Activated CD8-positive, alpha-beta memory T cell treated with anti-CD3 and anti-CD28 coated beads, Interleukin-2, amount 50 U/mL, for 24 hours (primary cell): ENCODE results near the gene BCAS4.
"Not testable (repeated sequence)": the region's sequence is repeated elsewhere in the genome, so short reads cannot be mapped to it uniquely, and the experiment has no call there.

Experiments
- DNase-seq: peaks from one replicate; pipeline ENCODE4 v3.0.0-alpha.2; 2020; ENCODE audit errors: extremely low read depth

BCAS4 gene

DNA sequence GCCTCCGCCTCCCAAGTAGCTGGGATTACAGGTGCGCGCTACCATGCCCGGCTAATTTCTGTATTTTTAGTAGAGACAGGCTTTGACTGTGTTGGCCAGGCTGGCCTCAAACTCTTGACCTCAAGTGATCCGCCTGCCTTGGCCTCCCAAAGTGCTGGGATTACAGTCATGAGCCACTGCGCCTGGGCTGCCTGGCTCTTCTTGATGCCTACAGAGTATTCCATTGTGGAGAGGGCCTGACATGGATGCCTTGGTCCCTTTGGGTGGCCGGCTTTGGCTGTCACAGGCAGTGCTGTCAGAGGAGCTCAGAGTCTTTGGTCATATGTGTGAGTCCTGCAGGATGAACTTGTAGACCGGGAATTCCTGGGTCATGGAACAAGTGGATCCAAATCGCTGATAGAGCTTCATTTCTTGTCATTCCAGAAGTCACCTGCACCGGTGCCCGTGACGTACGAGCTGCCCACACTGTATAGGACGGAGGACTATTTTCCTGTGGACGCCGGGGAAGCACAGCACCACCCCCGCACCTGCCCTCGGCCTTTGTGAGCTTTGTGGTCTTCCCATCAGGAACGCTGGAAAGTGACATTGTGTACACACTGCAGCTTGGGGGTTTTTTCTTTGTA lies 81.3 kb downstream of the BCAS4 start:
- DNase-seq = no peak

DNA sequence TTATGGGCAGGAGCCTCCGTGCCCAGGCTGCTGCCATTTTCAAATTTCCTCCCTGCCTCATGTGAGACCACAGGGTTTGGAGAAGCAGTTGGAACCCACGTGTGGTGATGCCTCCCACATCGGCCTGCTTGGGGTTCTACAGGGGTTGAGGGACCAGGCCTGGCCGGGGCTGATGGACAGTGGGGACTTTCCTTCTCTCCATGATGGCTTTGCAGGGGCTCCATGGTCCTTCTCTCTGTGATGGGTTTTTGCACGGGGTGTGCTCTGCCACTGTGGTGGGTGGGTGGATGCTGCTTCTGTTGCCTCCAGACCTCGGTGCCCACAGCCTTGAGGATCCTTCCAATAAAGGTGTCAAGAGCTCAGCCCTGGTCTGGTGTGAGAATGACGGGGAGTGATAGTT lies 82.0 kb downstream of the BCAS4 start:
- no peak for DNase-seq

DNA sequence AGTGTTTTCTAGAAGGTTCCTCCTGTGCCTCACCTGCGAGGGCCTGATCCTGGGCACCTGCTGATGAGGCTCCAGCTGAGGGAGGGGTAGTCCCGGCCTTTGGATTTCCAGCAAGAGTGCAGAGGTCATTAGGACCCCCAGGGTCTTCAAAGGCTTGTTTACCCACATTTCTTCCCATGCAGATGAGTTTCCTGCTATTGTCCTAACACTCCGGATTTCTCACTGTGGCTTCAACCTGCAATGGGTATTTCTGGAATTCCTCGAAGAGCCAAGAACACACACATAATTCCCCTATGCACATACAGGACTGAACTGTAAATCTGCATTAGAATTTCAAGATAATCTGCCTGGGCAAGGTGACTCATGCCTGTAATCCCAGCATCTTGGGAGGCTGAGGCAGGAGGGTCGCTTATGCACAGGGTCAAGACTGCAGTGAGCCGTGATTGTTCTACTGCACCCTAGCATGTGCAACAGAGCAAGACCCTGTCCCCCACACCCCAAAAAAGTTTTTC lies 82.4 kb downstream of the BCAS4 start:
- no peak for DNase-seq

DNA sequence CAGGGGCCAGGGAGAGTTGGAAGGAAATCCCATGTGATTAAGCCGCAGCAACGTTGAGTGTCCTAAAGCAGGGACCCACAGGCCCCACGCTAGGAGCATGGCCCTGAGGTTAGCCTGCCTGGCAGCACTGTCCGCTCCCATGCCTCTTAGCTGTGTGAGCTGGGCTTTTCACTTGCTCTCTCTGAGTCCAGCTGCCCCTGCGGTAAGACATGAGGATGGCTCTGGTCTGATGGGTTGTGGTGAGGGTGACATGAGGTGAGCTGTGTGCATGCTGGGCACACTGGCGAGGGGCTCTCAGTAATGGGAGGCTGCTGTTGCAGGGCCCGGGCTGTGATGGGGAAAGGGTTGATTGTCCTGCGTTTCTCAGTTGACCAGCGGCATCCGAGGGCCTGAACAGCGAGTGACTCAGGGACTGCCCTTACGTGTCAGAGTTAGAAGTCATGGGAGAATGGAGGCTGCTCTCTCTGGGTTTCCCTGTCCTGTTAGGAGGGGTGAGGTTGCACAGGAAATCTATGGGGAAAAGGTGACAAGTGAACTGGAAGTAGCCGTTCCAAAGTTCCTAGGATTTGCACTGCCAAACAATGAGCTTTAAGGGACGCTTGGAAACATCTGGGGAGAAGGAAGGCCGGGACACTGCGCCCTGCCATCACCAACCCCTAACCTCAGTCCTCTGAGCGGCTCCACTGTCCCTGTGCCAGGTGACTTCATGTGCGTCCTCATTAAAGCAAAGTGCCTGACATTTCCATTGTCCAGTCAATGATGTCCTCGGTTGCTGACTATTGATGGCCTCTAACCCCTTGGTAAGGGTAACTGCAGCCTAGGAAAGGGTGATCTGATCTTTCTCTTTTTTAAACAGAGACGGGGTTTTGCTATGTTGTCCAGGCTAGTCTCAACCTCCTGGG lies 85.0 kb downstream of the BCAS4 start:
- no peak for DNase-seq

DNA sequence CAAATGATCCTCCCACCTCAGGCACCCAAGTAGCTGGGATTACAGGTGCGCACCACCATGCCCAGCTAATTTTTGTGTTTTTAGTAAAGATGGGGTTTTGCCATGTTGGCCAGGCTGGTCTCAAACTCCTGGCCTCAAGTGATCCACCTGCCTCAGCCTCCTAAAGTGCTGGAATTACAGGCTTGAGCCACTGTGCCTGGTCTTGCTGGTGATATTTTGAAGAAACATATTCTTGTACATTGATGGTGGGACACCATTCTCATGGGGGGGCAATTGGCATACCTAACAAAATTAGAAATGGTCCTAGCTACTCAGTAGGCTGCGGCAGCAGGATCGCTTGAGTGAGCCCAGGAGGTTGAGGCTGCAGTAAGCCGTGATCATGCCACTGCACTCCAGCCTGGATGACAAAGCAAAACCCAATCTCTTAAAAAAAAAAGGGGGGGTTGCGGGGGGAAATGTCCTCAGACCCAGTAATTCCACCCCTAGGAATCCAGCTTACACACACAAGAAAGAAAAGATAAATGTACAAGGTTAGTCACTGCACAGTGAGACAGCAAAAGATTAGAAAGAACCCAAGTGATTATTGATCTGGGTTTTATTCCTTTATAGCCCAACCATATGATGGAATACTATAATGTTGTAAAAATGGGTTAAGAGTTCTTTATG lies 87.0 kb downstream of the BCAS4 start:
- not testable (repeated sequence) for DNase-seq

DNA sequence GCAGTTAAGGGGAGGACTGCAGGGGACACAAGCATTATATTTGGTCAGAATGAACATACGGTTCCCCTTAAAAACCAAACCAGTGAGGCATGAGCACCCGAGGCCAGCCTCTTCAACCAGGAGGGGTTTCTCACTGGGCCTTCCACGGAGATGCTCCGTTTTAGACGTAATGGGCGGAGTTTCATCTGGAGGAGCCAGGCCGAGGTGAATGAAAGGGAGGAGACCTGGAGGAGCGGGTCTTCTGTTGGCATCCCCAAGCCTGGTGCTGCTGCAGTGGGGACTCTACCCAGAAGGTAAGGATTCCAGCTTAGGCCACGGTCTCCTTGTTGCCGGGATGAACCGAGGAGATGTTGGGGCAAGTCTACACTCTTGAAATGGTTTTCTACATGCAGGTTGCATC lies 89.0 kb downstream of the BCAS4 start:
- no peak for DNase-seq

DNA sequence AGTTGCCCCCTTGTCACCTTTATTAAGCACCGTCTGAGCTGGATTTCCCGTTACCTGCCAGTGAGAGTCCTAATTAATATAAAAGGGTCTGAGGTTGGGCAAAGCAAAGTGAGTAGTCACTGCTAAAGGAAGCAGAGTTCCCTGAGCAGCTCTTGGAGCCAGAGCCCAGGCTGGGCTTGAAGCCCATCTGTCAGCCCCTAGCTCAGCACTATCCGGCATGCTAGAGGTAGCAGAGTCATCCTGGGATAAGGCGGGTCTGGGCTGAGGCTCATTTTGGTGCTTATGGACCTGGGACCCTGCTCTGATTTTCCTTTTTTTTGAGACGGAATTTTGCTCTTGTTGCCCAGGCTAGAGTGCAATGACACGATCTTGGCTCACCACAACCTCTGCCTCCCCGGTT lies 90.2 kb downstream of the BCAS4 start:
- no peak for DNase-seq

DNA sequence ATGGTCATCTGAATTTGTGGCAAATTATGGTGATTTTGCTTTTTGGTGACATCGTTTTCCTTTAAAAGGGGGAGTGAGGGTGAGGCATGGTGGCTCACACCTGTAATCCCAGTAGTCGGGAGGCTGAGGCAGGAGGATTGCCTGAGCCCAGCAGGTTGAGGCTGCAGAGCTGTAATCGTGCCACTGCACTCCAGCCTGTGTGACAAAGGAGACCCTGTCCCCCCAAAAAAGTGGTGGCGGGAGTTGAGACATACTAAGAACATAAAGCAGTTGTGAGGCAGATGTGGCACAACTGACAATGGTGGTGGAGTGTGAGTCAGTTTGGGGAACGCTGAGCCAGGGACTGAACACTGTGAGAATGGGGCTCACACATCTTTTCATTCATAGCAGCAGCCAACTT lies 90.9 kb downstream of the BCAS4 start:
- DNase-seq = no peak

DNA sequence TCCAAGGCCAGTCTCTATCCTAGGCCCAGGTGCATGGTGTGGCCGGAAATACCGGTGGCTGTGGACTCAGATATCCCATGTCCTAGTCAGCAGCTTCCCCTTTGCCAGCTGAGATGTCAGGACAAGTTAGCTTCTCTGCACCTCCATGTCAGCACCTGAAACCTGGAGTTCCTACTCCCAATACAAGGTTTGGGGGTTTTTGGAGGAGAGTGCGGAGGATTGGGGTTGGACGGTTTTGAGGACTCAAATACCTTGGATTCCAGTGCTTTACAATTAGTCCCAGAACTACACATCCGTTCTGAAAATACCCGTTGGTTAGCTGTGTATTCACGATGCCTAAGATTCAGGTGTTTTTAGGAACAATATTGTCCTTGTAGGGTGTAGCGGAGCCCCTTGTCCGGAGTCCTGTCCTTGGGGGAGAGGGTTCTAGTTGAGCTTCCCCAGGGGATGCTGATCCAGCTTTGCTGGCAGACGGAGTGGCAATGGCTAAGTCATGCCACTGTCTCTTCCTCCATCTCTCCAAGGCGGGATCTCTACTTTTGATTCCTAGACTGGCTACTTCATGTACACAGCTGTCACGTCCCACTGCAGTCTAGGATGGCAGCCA lies 91.4 kb downstream of the BCAS4 start:
- DNase-seq = no peak

DNA sequence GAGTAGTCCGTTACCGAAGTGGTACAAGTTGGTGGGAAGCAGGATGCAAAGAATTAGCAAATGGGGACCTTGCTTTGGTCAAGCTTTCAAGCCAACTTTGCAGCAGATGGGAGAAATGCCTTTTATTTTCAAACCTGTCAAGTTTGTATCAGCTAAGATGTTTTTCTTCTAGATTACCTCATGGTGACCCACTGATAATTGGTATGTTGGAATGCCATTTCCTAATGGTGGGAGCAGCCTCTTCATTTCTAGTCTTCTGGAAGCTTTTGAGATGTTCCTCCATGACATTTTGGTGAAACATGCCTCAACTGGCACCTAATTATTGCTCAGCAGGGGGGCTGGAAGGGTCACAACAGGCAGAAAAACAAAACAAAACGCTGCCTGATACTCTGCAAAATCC lies 92.7 kb downstream of the BCAS4 start:
- DNase-seq = no peak

DNA sequence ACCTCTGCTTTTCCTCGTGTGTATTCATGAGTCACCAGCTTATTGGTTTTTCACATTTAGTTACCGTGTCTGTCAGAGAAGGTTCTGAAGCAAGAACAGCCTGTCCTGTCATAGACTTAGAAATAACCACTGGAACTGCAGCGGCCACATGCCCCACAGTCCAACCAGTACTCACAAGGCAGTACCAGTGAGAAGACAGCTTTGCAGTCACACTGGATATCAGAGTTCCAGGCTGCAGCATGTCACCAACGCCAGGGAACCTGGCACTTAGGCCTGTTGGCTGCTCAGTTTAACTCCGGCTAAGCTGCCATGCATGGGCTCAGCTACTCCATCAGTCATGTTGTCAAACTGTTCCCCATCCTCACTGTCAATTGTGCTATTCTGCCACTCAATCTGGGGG lies 96.3 kb downstream of the BCAS4 start:
- DNase-seq = no peak

DNA sequence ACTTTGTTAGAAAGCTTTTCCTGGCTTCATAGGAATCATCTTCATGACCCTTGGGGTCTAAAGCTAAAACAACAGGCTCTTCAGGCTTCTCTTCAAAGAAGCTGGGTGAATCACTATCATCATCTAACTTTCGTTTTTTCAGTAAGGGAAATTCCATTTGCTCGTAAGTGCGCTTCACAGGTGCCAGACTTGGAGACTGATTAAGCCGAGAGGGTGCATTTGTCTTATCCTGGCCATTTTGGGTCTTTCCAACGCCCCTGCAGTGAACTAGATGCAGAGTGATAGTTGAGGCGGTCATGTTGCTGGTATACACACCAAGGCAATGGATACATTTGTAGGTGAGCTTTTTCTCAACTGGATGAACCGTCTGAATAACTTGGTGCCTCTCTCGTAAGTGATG lies 97.5 kb downstream of the BCAS4 start:
- no peak for DNase-seq

DNA sequence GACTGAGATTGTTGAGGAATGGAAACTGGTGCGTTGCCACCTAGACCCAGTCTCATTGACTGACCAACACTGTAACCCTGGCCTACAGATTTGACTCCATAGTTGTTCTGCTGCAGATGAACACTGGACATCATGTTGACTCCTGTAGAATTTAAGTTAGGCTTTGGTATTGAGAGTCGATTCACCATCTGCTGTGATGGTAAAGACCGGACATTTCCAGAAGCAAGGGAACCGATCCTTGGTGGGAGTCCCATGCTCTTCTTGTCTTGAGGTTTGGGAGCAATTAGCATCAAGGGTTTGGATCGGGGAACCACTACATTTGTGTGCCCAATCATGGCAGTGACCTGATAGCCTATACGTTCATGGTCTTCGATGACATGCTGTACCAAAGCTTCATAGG lies 98.8 kb downstream of the BCAS4 start:
- DNase-seq = no peak

DNA sequence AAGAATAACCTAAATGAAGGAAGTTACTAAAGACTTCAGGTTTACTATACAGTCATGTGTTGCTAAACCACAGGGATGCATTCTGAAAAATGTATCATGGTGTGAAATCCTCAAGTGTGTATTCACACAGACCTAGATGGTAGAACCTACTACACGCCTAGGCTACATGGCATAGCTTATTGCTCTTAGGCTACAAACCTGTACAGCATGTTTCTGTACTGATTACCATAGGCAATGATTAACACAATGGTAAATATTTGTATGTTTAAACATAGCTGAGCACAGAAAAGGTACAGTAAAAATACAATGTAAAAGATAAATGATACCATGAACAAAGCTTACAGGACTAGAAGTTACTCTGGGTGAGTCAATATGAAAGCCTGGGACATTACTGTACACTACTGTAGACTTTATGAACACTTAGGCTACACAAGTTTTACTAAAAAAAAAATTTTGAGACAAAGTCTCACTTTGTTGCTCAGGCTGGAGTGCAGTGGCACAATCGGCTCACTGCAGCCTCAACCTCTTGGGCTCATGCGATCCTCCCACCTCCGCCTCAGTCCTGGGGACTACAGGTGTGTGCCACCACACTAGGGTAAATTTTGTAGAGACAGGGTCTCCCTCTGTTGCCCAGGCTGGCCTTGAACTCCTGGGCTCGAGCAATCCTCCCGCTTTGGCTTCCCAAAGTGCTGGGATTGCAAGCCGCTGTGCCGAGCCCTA lies 100.4 kb downstream of the BCAS4 start:
- no peak for DNase-seq

DNA sequence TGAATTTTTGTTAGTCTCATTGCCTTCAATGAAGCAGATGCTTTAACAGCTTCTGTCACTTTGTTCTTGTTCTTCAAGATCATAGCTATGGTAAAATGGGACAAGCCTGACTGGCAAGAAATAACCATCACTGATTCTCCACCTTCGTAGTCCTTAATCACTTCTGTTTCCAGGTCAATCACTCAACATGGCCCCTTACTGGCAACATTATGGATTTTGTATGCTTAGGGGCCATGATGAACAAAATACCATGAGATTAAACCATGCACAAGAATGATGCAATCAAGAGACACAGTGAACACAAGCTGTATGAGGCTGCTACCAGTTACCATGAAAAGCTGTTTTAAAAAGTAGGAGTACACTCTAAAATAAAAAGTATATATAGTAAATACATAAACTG lies 103.6 kb downstream of the BCAS4 start:
- no peak for DNase-seq

DNA sequence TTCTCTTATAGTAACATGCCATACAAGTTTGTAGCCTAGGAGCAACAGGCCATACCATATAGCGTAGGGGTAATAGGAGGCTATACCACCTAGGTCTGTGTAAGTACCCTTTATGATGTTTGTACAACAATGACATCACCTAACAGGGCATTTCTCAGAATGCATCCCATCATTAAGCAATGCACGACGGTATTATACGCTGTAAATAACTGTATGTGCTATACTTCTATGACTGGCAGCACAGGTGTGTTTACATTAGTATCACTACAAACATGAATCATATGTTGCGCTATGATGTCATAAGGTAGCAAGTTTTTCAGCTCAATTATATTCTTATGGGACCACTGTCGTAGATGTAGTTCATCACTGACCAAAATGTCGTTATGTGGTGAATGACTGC lies 105.4 kb downstream of the BCAS4 start:
- DNase-seq = no peak

DNA sequence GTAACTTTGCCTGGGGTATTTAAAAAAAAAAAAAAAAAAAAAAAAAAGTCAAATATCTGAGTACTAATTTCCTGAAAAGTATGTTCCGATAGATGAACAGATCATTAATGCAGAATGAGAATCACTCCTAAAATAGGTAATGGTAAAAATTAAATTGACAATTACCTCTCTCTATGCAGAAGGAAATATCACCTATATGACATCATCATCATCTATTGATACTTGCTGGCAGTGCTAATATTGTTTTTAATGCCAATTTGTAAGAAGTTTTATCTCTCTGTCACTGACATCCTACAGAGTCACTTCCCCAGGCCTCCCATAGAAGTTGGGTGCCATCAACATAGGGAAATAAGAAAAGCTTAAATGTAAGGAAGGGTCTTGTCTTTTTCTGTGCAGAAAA lies 106.4 kb downstream of the BCAS4 start:
- DNase-seq = no peak

DNA sequence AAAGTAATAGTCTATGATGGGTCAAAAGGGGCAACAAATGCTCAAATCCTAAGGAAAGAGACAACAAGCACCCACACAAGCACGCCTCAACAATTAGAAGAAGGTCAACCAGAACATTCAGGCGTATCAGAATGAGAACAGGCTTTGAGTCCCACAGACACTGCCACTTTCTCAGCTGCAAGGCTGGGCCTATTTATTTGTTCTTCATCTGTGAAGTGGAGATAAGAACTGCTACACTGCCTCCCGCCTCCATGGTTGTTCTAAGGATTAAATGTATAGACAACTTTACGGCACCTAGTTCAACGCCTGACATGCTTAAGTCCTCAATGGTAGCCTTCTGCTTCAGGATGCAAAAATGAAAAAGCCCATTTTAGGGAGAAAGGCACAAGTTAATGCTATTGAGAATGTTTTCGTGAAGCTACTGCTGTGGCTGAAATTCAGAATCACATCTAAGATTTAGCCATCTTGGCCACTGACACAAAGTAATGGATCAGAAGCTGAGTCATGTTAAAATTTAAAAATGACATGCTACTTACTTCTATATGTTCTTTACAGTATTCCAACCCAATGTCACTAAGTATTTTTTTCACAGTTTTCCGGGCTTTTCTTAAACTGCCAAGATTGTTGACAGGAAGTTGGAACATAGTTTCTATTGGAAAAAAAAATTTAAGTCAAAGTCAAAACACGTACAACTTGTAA lies 108.6 kb downstream of the BCAS4 start:
- no peak for DNase-seq

DNA sequence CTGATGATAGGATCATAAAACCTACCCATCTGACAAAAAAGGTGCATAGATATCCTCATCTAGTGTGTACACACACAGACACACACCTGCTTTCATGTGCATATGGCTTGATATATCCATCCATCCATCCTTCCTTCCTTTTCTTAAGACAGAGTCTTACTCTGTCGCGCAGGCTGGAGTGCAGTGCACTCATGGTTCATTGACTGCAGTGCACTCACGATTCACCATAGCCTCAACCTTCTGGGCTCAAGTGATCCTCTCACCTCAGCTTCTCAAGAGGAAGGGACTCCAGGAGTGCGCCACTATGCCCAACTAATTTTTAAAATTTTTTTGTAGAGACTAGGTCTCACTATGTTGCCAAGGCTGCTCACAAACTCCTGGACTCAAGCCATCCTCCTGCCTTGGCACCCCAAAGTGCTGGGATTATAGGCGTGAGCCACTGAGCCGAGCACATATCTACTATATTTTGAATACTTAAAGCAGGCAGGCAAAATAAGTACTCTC lies 109.3 kb downstream of the BCAS4 start:
- no peak for DNase-seq

DNA sequence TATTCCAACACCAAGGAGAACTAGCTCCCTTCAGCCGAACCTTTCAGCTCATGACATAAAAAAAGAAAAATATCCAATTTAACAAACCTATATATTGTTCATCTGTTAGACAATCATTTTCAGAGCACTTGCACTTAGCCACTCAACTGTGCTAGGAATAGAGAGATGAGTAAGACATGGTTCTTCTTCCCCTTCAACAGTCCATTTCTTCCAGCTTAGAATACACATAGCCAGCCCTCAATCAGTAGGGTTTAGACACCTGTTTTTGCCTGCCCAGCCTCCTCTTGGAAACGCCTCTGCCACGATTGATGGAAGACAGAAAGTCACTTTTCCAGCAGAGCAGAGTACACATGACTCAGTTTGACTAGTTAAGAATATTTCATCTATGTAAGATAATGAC lies 114.6 kb downstream of the BCAS4 start:
- DNase-seq = no peak

DNA sequence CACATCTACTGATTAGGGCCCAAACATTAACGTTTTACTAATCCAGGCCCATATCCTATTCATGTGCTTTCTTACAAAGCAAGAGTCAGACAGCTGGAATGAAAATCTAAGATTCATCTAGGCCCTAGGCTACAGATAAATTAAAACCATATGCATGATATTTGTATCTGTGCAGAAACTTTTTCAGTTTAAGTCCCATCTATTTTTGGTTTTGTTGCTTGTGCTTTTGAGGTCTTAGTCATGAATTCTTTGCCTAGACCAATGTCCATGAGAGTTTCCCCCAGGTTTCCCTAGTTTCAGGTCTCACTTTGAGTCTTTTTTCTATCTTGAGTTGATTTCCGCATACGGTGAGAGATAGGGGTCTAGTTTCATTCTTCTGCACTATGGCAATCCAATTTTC lies 116.2 kb downstream of the BCAS4 start:
- no peak for DNase-seq
